GM12873 (cell line): ENCODE results near the gene GCSH.

ENCODE experiments used
- TF ChIP-seq, protein P1 (sequence below): IDR thresholded peaks from 2 replicates; pipeline ENCODE4 v1.5.1; 2012; ENCODE audit warnings: low read depth, mild to moderate bottlenecking, moderate library complexity, low read length, control low read depth; ENCODE audit not compliant: insufficient read depth; ENCODE audit errors: missing control alignments

GCSH gene

DNA sequence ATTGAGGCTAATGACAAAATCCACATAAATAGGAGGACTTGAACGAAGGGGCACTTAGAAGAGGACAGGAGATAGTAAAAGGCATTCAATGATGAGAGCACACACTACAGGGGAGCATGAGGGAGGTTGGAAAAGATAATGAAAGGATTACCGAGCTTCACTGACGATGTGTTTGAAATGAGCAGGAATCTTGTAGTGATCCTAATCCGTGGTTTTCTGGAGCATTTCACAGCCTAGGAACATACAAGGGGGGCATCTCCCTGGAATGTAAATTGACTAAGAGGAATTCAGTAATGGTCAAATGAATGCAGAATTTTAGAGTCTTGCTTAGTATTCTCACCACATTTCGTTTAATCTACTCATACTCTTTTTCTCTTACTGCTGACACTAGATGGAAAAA lies 55.4 kb downstream of the GCSH start:
- TF ChIP-seq, protein P1, sequence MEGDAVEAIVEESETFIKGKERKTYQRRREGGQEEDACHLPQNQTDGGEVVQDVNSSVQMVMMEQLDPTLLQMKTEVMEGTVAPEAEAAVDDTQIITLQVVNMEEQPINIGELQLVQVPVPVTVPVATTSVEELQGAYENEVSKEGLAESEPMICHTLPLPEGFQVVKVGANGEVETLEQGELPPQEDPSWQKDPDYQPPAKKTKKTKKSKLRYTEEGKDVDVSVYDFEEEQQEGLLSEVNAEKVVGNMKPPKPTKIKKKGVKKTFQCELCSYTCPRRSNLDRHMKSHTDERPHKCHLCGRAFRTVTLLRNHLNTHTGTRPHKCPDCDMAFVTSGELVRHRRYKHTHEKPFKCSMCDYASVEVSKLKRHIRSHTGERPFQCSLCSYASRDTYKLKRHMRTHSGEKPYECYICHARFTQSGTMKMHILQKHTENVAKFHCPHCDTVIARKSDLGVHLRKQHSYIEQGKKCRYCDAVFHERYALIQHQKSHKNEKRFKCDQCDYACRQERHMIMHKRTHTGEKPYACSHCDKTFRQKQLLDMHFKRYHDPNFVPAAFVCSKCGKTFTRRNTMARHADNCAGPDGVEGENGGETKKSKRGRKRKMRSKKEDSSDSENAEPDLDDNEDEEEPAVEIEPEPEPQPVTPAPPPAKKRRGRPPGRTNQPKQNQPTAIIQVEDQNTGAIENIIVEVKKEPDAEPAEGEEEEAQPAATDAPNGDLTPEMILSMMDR, result no peak

- TF ChIP-seq, protein P1, result no peak
These were observed 56.1 kb downstream of the GCSH start for GRCh38 chr16:81040131-81040530.

GRCh38 chr16:81036751-81037350 lies 59.3 kb downstream of the GCSH start:
- TF ChIP-seq, protein P1, result no peak

GRCh38 chr16:81035975-81036750 lies 60.0 kb downstream of the GCSH start:
- TF ChIP-seq, protein P1, result peak; percentile 15

GRCh38 chr16:81035398-81035974 lies 60.7 kb downstream of the GCSH start, which contains the start of gene ATMIN:
Gene ATMIN, plus strand, starts transcription at chr16:81035842. Its CDS starts 29 bp downstream, at chr16:81035871.
- TF ChIP-seq, protein P1, result peak; percentile 95
